WTC11 (cell line): ENCODE data around the gene AKR1B15. TPM values are rescaled to one million over a fixed set of nuclear protein-coding genes. Genes with fewer than 3 reads are reported as not detected.

Source experiments
- ATAC-seq: fragments of 200-7000 bp; cut with Tn5 transposase; 2 replicates; pipeline ENCODE4 v1.10.0; 2021; ENCODE audit warnings: mild to moderate bottlenecking, moderate library complexity
- CTCF ChIA-PET: fragments of 300-600 bp; sonication (Branson Sonifier 250); formaldehyde crosslinking; loops from one replicate; lab custom pipeline; 2021; ENCODE audit warnings: antibody characterized with exemption; lab: Charles Lee
- POLR2A ChIA-PET: fragments of 350-600 bp; sonication (Branson Sonifier 250); formaldehyde crosslinking; loops from one replicate; lab custom pipeline; 2021; ENCODE audit warnings: antibody characterized with exemption; lab: Charles Lee
- DNase-seq: peaks from one replicate; pipeline ENCODE4 v3.0.0; 2021; ENCODE audit warnings: low spot score
- H3K27ac Mint-ChIP-seq: 2 replicates; pipeline ENCODE4 v1.8.0; 2021; ENCODE audit warnings: mixed read lengths
- H3K27me3 Mint-ChIP-seq: 2 replicates; pipeline ENCODE4 v1.8.0; 2021; ENCODE audit warnings: low read depth, mild to moderate bottlenecking, moderate library complexity, mixed read lengths
- H3K36me3 Mint-ChIP-seq: 2 replicates; pipeline ENCODE4 v1.8.0; 2021; ENCODE audit warnings: mixed read lengths
- H3K4me1 Mint-ChIP-seq: 2 replicates; pipeline ENCODE4 v1.8.0; 2022; ENCODE audit warnings: mixed read lengths
- H3K4me3 Mint-ChIP-seq: 2 replicates; pipeline ENCODE4 v1.8.0; 2021; ENCODE audit warnings: mild to moderate bottlenecking, moderate library complexity, mixed read lengths
- H3K9me3 Mint-ChIP-seq: 2 replicates; pipeline ENCODE4 v1.8.0; 2021; ENCODE audit warnings: mixed read lengths
- AR ChIP-seq: fragments of 250-450 bp; sonication (Bioruptor Pico); IDR thresholded peaks from 2 replicates; pipeline ENCODE4 v1.9.0; 2021; ENCODE audit warnings: mild to moderate bottlenecking
- CBFB ChIP-seq: sonication (generic); formaldehyde crosslinking; IDR thresholded peaks from 2 replicates; pipeline ENCODE4 v1.8.1; 2022; ENCODE audit warnings: mild to moderate bottlenecking, low read depth, missing genetic modification reagents
- ELF4 ChIP-seq: sonication (generic); formaldehyde crosslinking; IDR thresholded peaks from 2 replicates; pipeline ENCODE4 v1.8.1; 2022; ENCODE audit warnings: low read depth, mild to moderate bottlenecking, moderate library complexity, missing genetic modification reagents
- FOXK1 ChIP-seq: sonication (generic); formaldehyde crosslinking; IDR thresholded peaks from 2 replicates; pipeline ENCODE4 v1.8.0; 2022; ENCODE audit warnings: mild to moderate bottlenecking, moderate library complexity, missing genetic modification reagents
- FOXP4 ChIP-seq: sonication (generic); formaldehyde crosslinking; IDR thresholded peaks from 2 replicates; pipeline ENCODE4 v1.8.0; 2022; ENCODE audit warnings: mild to moderate bottlenecking, missing genetic modification reagents
- GRHL2 ChIP-seq: fragments of 250-450 bp; sonication (Bioruptor Pico); IDR thresholded peaks from 2 replicates; pipeline ENCODE4 v1.8.0; 2022; ENCODE audit warnings: mild to moderate bottlenecking, moderate library complexity; ENCODE audit not compliant: insufficient replicate concordance, severe bottlenecking
- NFATC4 ChIP-seq: fragments of 250-450 bp; sonication (Bioruptor Pico); IDR thresholded peaks from 2 replicates; pipeline ENCODE4 v1.9.0; 2021; ENCODE audit warnings: mild to moderate bottlenecking
- NFE2L1 ChIP-seq: sonication (generic); formaldehyde crosslinking; IDR thresholded peaks from 2 replicates; pipeline ENCODE4 v1.8.1; 2023; ENCODE audit warnings: missing genetic modification reagents
- PRRX2 ChIP-seq: fragments of 250-450 bp; sonication (Bioruptor Pico); IDR thresholded peaks from 2 replicates; pipeline ENCODE4 v1.8.0; 2021; ENCODE audit warnings: mild to moderate bottlenecking
- RELA ChIP-seq: sonication (generic); formaldehyde crosslinking; IDR thresholded peaks from 2 replicates; pipeline ENCODE4 v1.8.1; 2022; ENCODE audit warnings: missing genetic modification reagents, mild to moderate bottlenecking, borderline replicate concordance
- RORB ChIP-seq: fragments of 250-450 bp; sonication (Bioruptor Pico); IDR thresholded peaks from 2 replicates; pipeline ENCODE4 v1.9.0; 2021; ENCODE audit warnings: mild to moderate bottlenecking
- SMAD3 ChIP-seq: sonication (generic); formaldehyde crosslinking; IDR thresholded peaks from 2 replicates; pipeline ENCODE4 v1.8.0; 2022; ENCODE audit warnings: missing genetic modification reagents, mild to moderate bottlenecking, borderline replicate concordance
- TEAD1 ChIP-seq: sonication (generic); formaldehyde crosslinking; IDR thresholded peaks from 2 replicates; pipeline ENCODE4 v1.8.0; 2022; ENCODE audit warnings: mild to moderate bottlenecking, missing genetic modification reagents
- USF1 ChIP-seq: sonication (generic); formaldehyde crosslinking; IDR thresholded peaks from 2 replicates; pipeline ENCODE4 v1.8.0; 2022; ENCODE audit warnings: mild to moderate bottlenecking, missing genetic modification reagents
- ZBTB21 ChIP-seq: sonication (generic); formaldehyde crosslinking; IDR thresholded peaks from 2 replicates; pipeline ENCODE4 v1.8.1; 2023; ENCODE audit warnings: mild to moderate bottlenecking, missing genetic modification reagents, borderline replicate concordance
- ZBTB43 ChIP-seq: sonication (generic); formaldehyde crosslinking; IDR thresholded peaks from 2 replicates; pipeline ENCODE4 v1.8.1; 2023; ENCODE audit warnings: mild to moderate bottlenecking, missing genetic modification reagents
- ZNF423 ChIP-seq: fragments of 250-450 bp; sonication (Bioruptor Pico); IDR thresholded peaks from 2 replicates; pipeline ENCODE4 v2.1.2; 2022; ENCODE audit warnings: mild to moderate bottlenecking, moderate library complexity
- ZNF671 ChIP-seq: fragments of 250-450 bp; sonication (Bioruptor Pico); IDR thresholded peaks from 2 replicates; pipeline ENCODE4 v1.8.0; 2021; ENCODE audit warnings: mild to moderate bottlenecking
- total RNA-seq: library from RNA; stranded (reverse); gene quantifications from 3 replicates; pipeline ENCODE4 v1.2.3, GENCODE V29; 2021
- TF ChIP-seq, protein P1 (sequence below): sonication (generic); formaldehyde crosslinking; IDR thresholded peaks from 2 replicates; pipeline ENCODE4 v1.8.1; 2022; ENCODE audit warnings: low read depth, mild to moderate bottlenecking, moderate library complexity, missing genetic modification reagents, borderline replicate concordance
- TF ChIP-seq, protein P2 (sequence below): fragments of 250-450 bp; sonication (Bioruptor Pico); IDR thresholded peaks from 2 replicates; pipeline ENCODE4 v1.9.0; 2021; ENCODE audit warnings: moderate library complexity, mild to moderate bottlenecking, inconsistent platforms, borderline replicate concordance

AKR1B15 gene
- total RNA-seq, 1 experiment from 2014 or later, result not detected

DNA sequence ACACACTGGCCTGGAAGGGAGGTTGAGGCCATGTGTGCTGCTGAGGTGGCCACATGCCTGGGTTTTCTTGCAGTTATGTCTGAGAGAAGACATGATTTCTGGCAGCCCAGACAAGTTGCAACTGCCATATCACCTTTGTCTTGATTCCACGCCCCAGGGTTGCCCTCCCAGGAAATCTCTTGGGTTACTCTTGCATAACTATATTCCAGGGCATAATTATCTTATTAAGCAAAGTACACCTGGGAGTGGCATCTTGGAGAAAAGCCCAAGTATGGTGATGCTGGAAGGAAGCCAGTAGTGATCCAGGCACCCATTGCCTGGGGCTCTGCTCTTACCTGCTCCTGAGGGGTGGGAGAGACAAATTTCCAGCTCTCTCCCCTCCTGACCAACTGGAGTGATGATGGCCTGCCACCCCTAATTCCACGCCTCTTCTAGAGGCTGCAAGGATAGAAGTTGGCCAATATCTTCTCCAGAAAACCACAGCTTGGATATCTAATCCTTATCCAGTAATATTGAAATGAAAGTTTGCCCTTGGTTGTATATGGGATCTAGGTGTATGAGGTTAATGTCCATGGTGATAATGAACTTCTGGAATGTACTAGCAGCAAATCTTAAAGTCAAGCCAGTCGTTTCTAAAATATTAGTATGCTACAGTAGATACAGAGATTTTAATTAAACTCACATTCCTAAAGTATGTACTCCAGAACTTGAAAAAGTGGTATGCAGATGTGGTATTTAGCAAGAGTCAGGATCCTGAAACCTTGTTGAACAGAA, 16.5 kb upstream of the AKR1B15 start:
- CTCF ChIA-PET, result interaction anchor here (2.3 kb wide), 1 partner anchor 15 kb away, joined by 6 read pairs; no protein-coding TSS in a partner anchor

DNA sequence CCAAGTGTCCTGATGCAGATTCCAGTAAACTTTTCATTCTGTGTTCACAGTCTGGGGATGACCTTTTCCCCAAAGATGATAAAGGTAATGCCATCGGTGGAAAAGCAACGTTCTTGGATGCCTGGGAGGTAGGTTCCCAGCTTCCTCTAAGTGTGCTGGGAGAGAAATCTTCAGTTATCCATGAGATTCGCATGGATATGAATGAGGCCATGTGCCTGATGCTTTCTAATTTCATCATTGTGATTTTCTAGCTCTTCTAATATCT, 16.0 kb upstream of the AKR1B15 start:
- CTCF ChIA-PET, result interaction anchor here (2.3 kb wide), 1 partner anchor 15 kb away, joined by 6 read pairs; no protein-coding TSS in a partner anchor
- H3K4me3 Mint-ChIP-seq, result no peak overlapping the region
- no peaks in the 10 kb centered on the region for H3K36me3 Mint-ChIP-seq
- POLR2A ChIA-PET, result no interaction called here
- DNase-seq, result no peak
- no peak for ATAC-seq
- H3K27ac Mint-ChIP-seq, result no peak overlapping the region
- no peaks in the 10 kb centered on the region; the same call in 1 of the 2 replicates for H3K27me3 Mint-ChIP-seq
- no peaks in the 10 kb centered on the region for H3K9me3 Mint-ChIP-seq
- H3K4me1 Mint-ChIP-seq, result peaks cover 7% of the 10 kb centered on the region
- TF ChIP-seq NFE2L1 (CRISPR knock-in tag) (no peak), RELA (no peak), ZNF671 (CRISPR knock-in tag) (no peak), ZNF423 (no peak), CBFB (CRISPR knock-in tag) (no peak), NFATC4 (CRISPR knock-in tag) (no peak), SMAD3 (CRISPR knock-in tag) (no peak), TEAD1 (CRISPR knock-in tag) (no peak), RORB (CRISPR knock-in tag) (no peak), GRHL2 (CRISPR knock-in tag) (no peak), ELF4 (CRISPR knock-in tag) (no peak), FOXP4 (CRISPR knock-in tag) (no peak)
- TF ChIP-seq, protein P1, sequence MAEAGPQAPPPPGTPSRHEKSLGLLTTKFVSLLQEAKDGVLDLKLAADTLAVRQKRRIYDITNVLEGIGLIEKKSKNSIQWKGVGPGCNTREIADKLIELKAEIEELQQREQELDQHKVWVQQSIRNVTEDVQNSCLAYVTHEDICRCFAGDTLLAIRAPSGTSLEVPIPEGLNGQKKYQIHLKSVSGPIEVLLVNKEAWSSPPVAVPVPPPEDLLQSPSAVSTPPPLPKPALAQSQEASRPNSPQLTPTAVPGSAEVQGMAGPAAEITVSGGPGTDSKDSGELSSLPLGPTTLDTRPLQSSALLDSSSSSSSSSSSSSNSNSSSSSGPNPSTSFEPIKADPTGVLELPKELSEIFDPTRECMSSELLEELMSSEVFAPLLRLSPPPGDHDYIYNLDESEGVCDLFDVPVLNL, result no peak

More for the DNA sequence above, 16.5 kb upstream of the AKR1B15 start:
- no peaks in the 10 kb centered on the region for H3K9me3 Mint-ChIP-seq
- no peak for DNase-seq
- peaks cover 10% of the 10 kb centered on the region for H3K4me1 Mint-ChIP-seq
- no peak overlapping the region for H3K27ac Mint-ChIP-seq
- H3K27me3 Mint-ChIP-seq, result no peaks in the 10 kb centered on the region; the same call in 1 of the 2 replicates
- H3K4me3 Mint-ChIP-seq, result no peak overlapping the region
- TF ChIP-seq, protein P2, sequence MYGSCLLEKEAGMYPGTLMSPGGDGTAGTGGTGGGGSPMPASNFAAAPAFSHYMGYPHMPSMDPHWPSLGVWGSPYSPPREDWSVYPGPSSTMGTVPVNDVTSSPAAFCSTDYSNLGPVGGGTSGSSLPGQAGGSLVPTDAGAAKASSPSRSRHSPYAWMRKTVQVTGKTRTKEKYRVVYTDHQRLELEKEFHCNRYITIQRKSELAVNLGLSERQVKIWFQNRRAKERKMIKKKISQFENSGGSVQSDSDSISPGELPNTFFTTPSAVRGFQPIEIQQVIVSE (CRISPR knock-in tag), result no peak
- TF ChIP-seq ZBTB21 (CRISPR knock-in tag) (no peak), PRRX2 (CRISPR knock-in tag) (no peak), TEAD1 (CRISPR knock-in tag) (no peak), USF1 (no peak), FOXK1 (CRISPR knock-in tag) (no peak), ZBTB43 (CRISPR knock-in tag) (no peak), AR (CRISPR knock-in tag) (no peak), RELA (no peak)
- POLR2A ChIA-PET, result no interaction called here
- no peak for ATAC-seq
- no peaks in the 10 kb centered on the region for H3K36me3 Mint-ChIP-seq
